K562 (cell line): ENCODE measurements around the gene ATXN7. TPM values are rescaled to one million over a fixed set of nuclear protein-coding genes. Genes with fewer than 3 reads are reported as not detected.

ENCODE experiments used
- ATF1 ChIP-seq, 2 experiments: fragments of 450-650 bp in 1 of 2; IDR thresholded peaks; 2 replicates each; pipeline ENCODE4 v1.6.1; 2016; ENCODE audit warnings: missing compliant biosample characterization in 1 of 2, missing genetic modification characterization in 1 of 2
- BRF1 ChIP-seq: IDR thresholded peaks from 3 replicates; pipeline ENCODE4 v1.6.1; 2011; ENCODE audit warnings: borderline replicate concordance, mild to moderate bottlenecking; ENCODE audit not compliant: insufficient read length; ENCODE audit errors: extremely low read depth
- DIDO1 ChIP-seq: fragments of 450-650 bp; IDR thresholded peaks from 2 replicates; pipeline ENCODE4 v1.6.1; 2016; ENCODE audit warnings: low read depth, missing biosample characterization, missing genetic modification characterization
- DMBX1 ChIP-seq: fragments of 250-450 bp; sonication (Bioruptor Pico); IDR thresholded peaks from 2 replicates; pipeline ENCODE4 v1.8.0; 2022; ENCODE audit warnings: inconsistent platforms, mild to moderate bottlenecking, moderate library complexity, borderline replicate concordance
- ETV5 ChIP-seq: sonication (generic); formaldehyde crosslinking; IDR thresholded peaks from 2 replicates; pipeline ENCODE4 v1.4.0; 2020; ENCODE audit warnings: low read depth, mild to moderate bottlenecking, missing genetic modification reagents
- ETV6 ChIP-seq, 3 experiments: fragments of 150-350 bp in 1 of 3; sonication (generic) in 1 of 3; formaldehyde crosslinking in 1 of 3; IDR thresholded peaks; 2 replicates each; pipeline versions ENCODE4 v1.6.1 to v1.8.0; 2014 to 2022; ENCODE audit warnings: borderline replicate concordance in 2 of 3, low read depth in 2 of 3, antibody characterized with exemption in 1 of 3, low read length in 1 of 3, mild to moderate bottlenecking in 1 of 3, missing genetic modification reagents in 1 of 3
- FOXA3 ChIP-seq, 2 experiments: fragments of 450-650 bp in 1 of 2; sonication (generic) in 1 of 2; formaldehyde crosslinking; IDR thresholded peaks in 1 of 2; conservative IDR thresholded peaks in 1 of 2; 2 replicates each; pipeline versions ENCODE4 v1.4.0 to v1.8.0; 2020 to 2022; ENCODE audit warnings: mild to moderate bottlenecking in 2 of 2, missing genetic modification reagents in 1 of 2
- HNRNPL ChIP-seq: fragments of 200-400 bp; formaldehyde crosslinking; IDR thresholded peaks from 2 replicates; pipeline ENCODE4 v1.6.1; 2017; ENCODE audit warnings: low read depth, mild to moderate bottlenecking, low read length
- HNRNPLL ChIP-seq: fragments of 200-400 bp; formaldehyde crosslinking; IDR thresholded peaks from 2 replicates; pipeline ENCODE4 v1.6.1; 2017; ENCODE audit warnings: low read length, low read depth, mild to moderate bottlenecking; ENCODE audit not compliant: poor library complexity, severe bottlenecking
- MEIS2 ChIP-seq: fragments of 450-650 bp; IDR thresholded peaks from 2 replicates; pipeline ENCODE4 v1.6.1; 2014; ENCODE audit warnings: mild to moderate bottlenecking; ENCODE audit not compliant: partially characterized antibody
- NR2F6 ChIP-seq: fragments of 450-650 bp; formaldehyde crosslinking; IDR thresholded peaks from 2 replicates; pipeline ENCODE4 v1.4.0; 2020; ENCODE audit warnings: mild to moderate bottlenecking
- NRF1 ChIP-seq, 2 experiments: fragments of 450-650 bp; IDR thresholded peaks in 1 of 2; conservative IDR thresholded peaks in 1 of 2; 2 replicates each; pipeline ENCODE4 v1.6.1; 2014; ENCODE audit warnings: mild to moderate bottlenecking in 2 of 2
- PHB ChIP-seq: fragments of 250-450 bp; sonication (Bioruptor Pico); IDR thresholded peaks from 2 replicates; pipeline ENCODE4 v1.5.0; 2021
- POLR2AphosphoS2 ChIP-seq: IDR thresholded peaks from 2 replicates; pipeline ENCODE4 v1.6.1; 2012; ENCODE audit warnings: low read length, improper control_type of control experiment
- POU5F1 ChIP-seq: fragments of 150-350 bp; IDR thresholded peaks from 2 replicates; pipeline ENCODE4 v1.6.1; 2014; ENCODE audit warnings: borderline replicate concordance, low read length, low read depth, mild to moderate bottlenecking; ENCODE audit not compliant: partially characterized antibody
- PURB ChIP-seq: sonication (generic); formaldehyde crosslinking; IDR thresholded peaks from 2 replicates; pipeline ENCODE4 v1.9.0; 2021; ENCODE audit warnings: low read depth, mild to moderate bottlenecking, missing genetic modification reagents
- RCOR1 ChIP-seq, 2 experiments: IDR thresholded peaks; 2 replicates each; pipeline ENCODE4 v1.6.1; 2012; ENCODE audit warnings: low read depth in 2 of 2, low read length in 2 of 2, borderline replicate concordance in 1 of 2, improper control_type of control experiment in 1 of 2
- SMARCA5 ChIP-seq: fragments of 450-650 bp; IDR thresholded peaks from 2 replicates; pipeline ENCODE4 v1.6.1; 2016
- SP2 ChIP-seq: IDR thresholded peaks from 2 replicates; pipeline ENCODE4 v1.6.1; 2011; ENCODE audit warnings: mild to moderate bottlenecking, low read depth, low read length, moderate library complexity; ENCODE audit not compliant: poor library complexity, severe bottlenecking; ENCODE audit errors: extremely low read depth
- SUPT5H ChIP-seq: fragments of 450-650 bp; IDR thresholded peaks from 2 replicates; pipeline ENCODE4 v1.6.1; 2016
- TCFL5 ChIP-seq: fragments of 250-450 bp; sonication (Bioruptor Pico); conservative IDR thresholded peaks from 2 replicates; pipeline ENCODE4 v1.6.1; 2021; ENCODE audit warnings: mild to moderate bottlenecking, moderate library complexity, matching md5 sums
- TRIM24 ChIP-seq, 2 experiments: fragments of 450-650 bp; IDR thresholded peaks; 2 replicates each; pipeline ENCODE4 v1.6.1; 2016
- ZBTB7A ChIP-seq: IDR thresholded peaks from 2 replicates; pipeline ENCODE4 v1.6.1; 2011; ENCODE audit warnings: low read depth, mild to moderate bottlenecking, low read length, moderate library complexity, borderline replicate concordance; ENCODE audit not compliant: control insufficient read depth
- ZC3H11A ChIP-seq: IDR thresholded peaks from 2 replicates; pipeline ENCODE4 v1.6.1; 2012; ENCODE audit warnings: low read depth, low read length, improper control_type of control experiment
- ZNF224 ChIP-seq: sonication (generic); formaldehyde crosslinking; IDR thresholded peaks from 2 replicates; pipeline ENCODE4 v1.8.0; 2022; ENCODE audit warnings: mild to moderate bottlenecking, missing genetic modification reagents
- ZNF586 ChIP-seq: fragments of 450-650 bp; formaldehyde crosslinking; conservative IDR thresholded peaks from 2 replicates; pipeline ENCODE4 v1.4.0; 2020; ENCODE audit warnings: mild to moderate bottlenecking, moderate library complexity
- ZNF79 ChIP-seq: fragments of 250-450 bp; sonication (Bioruptor Pico); IDR thresholded peaks from 2 replicates; pipeline ENCODE4 v1.4.0; 2020; ENCODE audit warnings: low read depth, mild to moderate bottlenecking, moderate library complexity
- polyA plus RNA-seq, 8 experiments: library from polyadenylated mRNA; depleted of rRNA in 4 of 8; stranded (reverse) in 5 of 8; unstranded in 3 of 8; fragments of >200 nt; fragmentation: Nextera tagmentation in 2 of 8; fragmentation: Illumina TruSeq in 1 of 8; extraction: Ambion mirVana in 2 of 8; extraction: Trizol in 1 of 8; gene quantifications; 2 replicates each; pipeline versions ENCODE4 v1.2.1 to v1.2.3, GENCODE V29; 2011 to 2014; ENCODE audit warnings: inconsistent platforms in 1 of 8, missing spikeins in 1 of 8
- total RNA-seq, 7 experiments: library from RNA; depleted of rRNA in 6 of 7; stranded (reverse); fragments of >200 nt in 6 of 7; fragmentation: Illumina TruSeq in 2 of 7; extraction: Trizol in 2 of 7; gene quantifications; 2 replicates each; pipeline versions ENCODE4 v1.2.1 to v1.2.3, GENCODE V29; 2011 to 2021; ENCODE audit warnings: low replicate concordance in 1 of 7
- TF ChIP-seq, protein P1 (sequence below), 2 experiments: fragments of 450-650 bp; conservative IDR thresholded peaks; 2 replicates each; pipeline ENCODE4 v1.6.1; 2017; ENCODE audit warnings: mild to moderate bottlenecking in 2 of 2, moderate library complexity in 2 of 2

Gene ATXN7
- total and polyA plus RNA-seq, 9 of the 15 experiments (the other 6 are each of a cell fraction or from before 2014, with no cell fraction given): 0.41 to 9.2 (median 6.7) TPM

DNA sequence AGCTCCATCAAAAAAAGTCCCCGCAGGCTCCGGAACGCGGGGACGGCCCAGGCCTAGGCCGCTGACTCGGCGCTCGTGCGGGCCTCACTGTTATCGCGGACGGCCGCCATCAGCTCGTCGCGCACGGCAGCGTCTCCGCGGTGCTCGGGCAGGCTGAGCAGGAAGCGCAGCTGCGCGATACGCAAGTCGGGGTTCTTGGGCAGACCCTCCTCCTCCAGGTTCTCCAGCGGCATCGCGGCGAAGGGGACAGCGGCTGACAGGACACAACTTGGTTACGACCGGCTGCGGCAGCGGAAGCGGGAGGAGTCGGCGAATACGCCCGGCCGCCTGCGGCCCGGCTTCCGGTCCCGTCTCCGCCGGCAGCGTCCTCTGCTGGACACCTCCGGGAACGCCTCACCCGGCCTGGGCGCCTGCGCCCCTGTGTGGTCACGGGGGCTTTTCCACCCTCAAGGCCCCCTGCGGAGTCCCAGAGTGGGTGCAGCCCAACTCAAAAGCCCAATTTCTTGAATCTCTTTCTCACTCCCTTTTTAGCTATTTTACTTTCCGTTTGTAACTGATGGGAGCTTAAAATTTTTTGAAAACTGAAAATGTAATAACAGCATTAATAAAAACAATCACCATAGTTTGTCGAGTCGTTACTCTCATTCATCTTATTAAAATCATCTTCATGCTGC, 159.7 kb downstream of the ATXN7 start, which contains the start of gene PSMD6 (continued):
- TF ChIP-seq HNRNPL: 0 out of 2 replicates have a peak, but pooled peaks have one; percentile 57
- no peak for TF ChIP-seq POLR2AphosphoS2
- no peak for TF ChIP-seq PURB (CRISPR knock-in tag)
- TF ChIP-seq DIDO1: peak; percentile 41; the same call in 1 of the 2 replicates
- TF ChIP-seq BRF1: no peak
- no peak for TF ChIP-seq ZC3H11A
- TF ChIP-seq NRF1 (conservative IDR thresholded peaks at IDR 0.05 in 1 of 2, IDR thresholded peaks at IDR 0.05 in 1 of 2): peak; percentile 81 to 84
- no peak for TF ChIP-seq PHB
- no peak for TF ChIP-seq NR2F6 (CRISPR knock-in tag)
- peak; percentile 72; the same call in 1 of the 2 replicates for TF ChIP-seq ETV5 (CRISPR knock-in tag)
- no peak for TF ChIP-seq POU5F1
- TF ChIP-seq ZNF224: 0 out of 2 replicates have a peak, but pooled peaks have one; percentile 69
- TF ChIP-seq SP2: peak; percentile 78
- TF ChIP-seq RCOR1 (IDR thresholded peaks at IDR 0.05; ENCODE audit: borderline replicate concordance in 1 of 2, low read depth in 2 of 2, low read length in 2 of 2): 0 out of 4 replicates have a peak, but pooled peaks of 1 of the 2 experiments have one; percentile 42
- TF ChIP-seq DMBX1: 0 out of 2 replicates have a peak, but pooled peaks have one; percentile 34
- no peak for TF ChIP-seq ATF1 (CRISPR knock-in tag; IDR thresholded peaks at IDR 0.05)
- TF ChIP-seq ATF1 (tag; IDR thresholded peaks at IDR 0.05): peak; percentile 53
- no peak for TF ChIP-seq ZNF586 (CRISPR knock-in tag)
- TF ChIP-seq ZNF79 (CRISPR knock-in tag): no peak
- TF ChIP-seq, protein P1, sequence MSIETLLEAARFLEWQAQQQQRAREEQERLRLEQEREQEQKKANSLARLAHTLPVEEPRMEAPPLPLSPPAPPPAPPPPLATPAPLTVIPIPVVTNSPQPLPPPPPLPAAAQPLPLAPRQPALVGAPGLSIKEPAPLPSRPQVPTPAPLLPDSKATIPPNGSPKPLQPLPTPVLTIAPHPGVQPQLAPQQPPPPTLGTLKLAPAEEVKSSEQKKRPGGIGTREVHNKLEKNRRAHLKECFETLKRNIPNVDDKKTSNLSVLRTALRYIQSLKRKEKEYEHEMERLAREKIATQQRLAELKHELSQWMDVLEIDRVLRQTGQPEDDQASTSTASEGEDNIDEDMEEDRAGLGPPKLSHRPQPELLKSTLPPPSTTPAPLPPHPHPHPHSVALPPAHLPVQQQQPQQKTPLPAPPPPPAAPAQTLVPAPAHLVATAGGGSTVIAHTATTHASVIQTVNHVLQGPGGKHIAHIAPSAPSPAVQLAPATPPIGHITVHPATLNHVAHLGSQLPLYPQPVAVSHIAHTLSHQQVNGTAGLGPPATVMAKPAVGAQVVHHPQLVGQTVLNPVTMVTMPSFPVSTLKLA (conservative IDR thresholded peaks at IDR 0.05): peak; percentile 40 to 67; a peak in 2 of 4 replicates
- no peak for TF ChIP-seq TCFL5 (CRISPR knock-in tag)
- peak; percentile 72 for TF ChIP-seq HNRNPLL
- peak; percentile 89 for TF ChIP-seq ZBTB7A
- TF ChIP-seq TRIM24 (IDR thresholded peaks at IDR 0.05): 0 out of 4 replicates have a peak, but pooled peaks of 1 of the 2 experiments have one; percentile 55
- no peak for TF ChIP-seq FOXA3 (CRISPR knock-in tag; conservative IDR thresholded peaks at IDR 0.05 in 1 of 2, IDR thresholded peaks at IDR 0.05 in 1 of 2)
- TF ChIP-seq SUPT5H: peak; percentile 74
- no peak for TF ChIP-seq ETV6 (IDR thresholded peaks at IDR 0.05; ENCODE audit: borderline replicate concordance in 1 of 2, low read depth in 2 of 2, low read length in 1 of 2)
- TF ChIP-seq ETV6 (CRISPR knock-in tag; IDR thresholded peaks at IDR 0.05; ENCODE audit: borderline replicate concordance): peak; percentile 87
- TF ChIP-seq MEIS2: no peak
- TF ChIP-seq SMARCA5: no peak
